Psoas muscle (tissue), 8 donors: Measurements from ENCODE around the gene BLVRA. TPM values are rescaled to one million over a fixed set of nuclear protein-coding genes. Genes with fewer than 3 reads are reported as not detected.

Source experiments
- ATAC-seq, 4 donors: fragments of 200-7000 bp; cut with Tn5 transposase; one replicate each; pipeline ENCODE4 v1.9.1; 2020; ENCODE audit warnings: moderate library complexity in 3 of 4, mild to moderate bottlenecking in 2 of 4
- DNase-seq, 2 donors: peaks; one replicate each; pipeline ENCODE4 v3.0.0-alpha.2; 2020
- H3K27ac ChIP-seq: fragments of 200-600 bp; one replicate; pipeline ENCODE4 v1.8.0; 2022
- H3K27me3 ChIP-seq, 3 donors: fragments of 200-600 bp in 1 of 3; one replicate each; pipeline versions ENCODE4 v1.6.1 to v1.8.0; 2013 to 2022; ENCODE audit warnings: low read length in 2 of 3, mild to moderate bottlenecking in 2 of 3, moderate library complexity in 1 of 3; ENCODE audit not compliant: insufficient read depth in 3 of 3
- H3K36me3 ChIP-seq, 2 donors: fragments of 200-600 bp in 1 of 2; one replicate each; pipeline versions ENCODE4 v1.6.1 to v1.8.0; 2013 to 2022; ENCODE audit warnings: low read depth in 1 of 2, mild to moderate bottlenecking in 1 of 2, moderate library complexity in 1 of 2; ENCODE audit not compliant: insufficient read depth in 1 of 2
- H3K4me1 ChIP-seq: fragments of 200-600 bp; one replicate; pipeline ENCODE4 v1.8.0; 2022
- H3K4me3 ChIP-seq: fragments of 200-600 bp; one replicate; pipeline ENCODE4 v1.8.0; 2022; ENCODE audit warnings: mild to moderate bottlenecking
- H3K9me3 ChIP-seq: fragments of 200-600 bp; one replicate; pipeline ENCODE4 v1.8.0; 2022
- WGBS, 3 donors: extraction: QIAGEN DNeasy Blood & Tissue Kit; methylation state at CpG; one replicate each; pipeline versions ENCODE4 v1.1.6 to v1.1.7; 2013; 5-methylcytosine and 5-hydroxymethylcytosine counted together
- intact Hi-C, 2 donors: fragments of 100-400 bp; cut with DNase I; formaldehyde crosslinking; loops; one replicate each; pipeline versions ENCODE4 v1.11.0 to v1.14.2; 2022
- polyA plus RNA-seq, 3 donors: library from polyadenylated mRNA; stranded (reverse); fragments of 200-250 nt; gene quantifications; one replicate each; pipeline ENCODE4 v1.2.3, GENCODE V29; 2013
- total RNA-seq, 4 donors: library from RNA; stranded (reverse); fragmentation: NEBNext Ultra II Directional in 2 of 4; extraction: Animal tissue kit (Norgen Biotek cat#: 25700) in 2 of 4; gene quantifications; one replicate each; pipeline versions ENCODE4 v1.2.1 to v1.2.4, GENCODE V29; 2021 to 2023
- TF ChIP-seq, protein P1 (sequence below): fragments of 200-600 bp; IDR thresholded peaks from one replicate; pipeline ENCODE4 v1.8.0; 2022; ENCODE audit warnings: antibody characterized with exemption
- donor health status: healthy with polysubstance abuse.
- donor health status: DM: no; HTN: no; CAD: no; lungs with moderate emphysema.
- donor health status: Bipolar disorder and iron deficiency.
- donor health status: healthy.
- donor health status: DM: yes; HTN: yes; CAD: no.
- donor health status: DM: no; HTN: no; CAD: no.
- donor health status: DM: no; HTN: no; CAD: no.
- donor health status: DM: yes; HTN: yes; CAD: no.

Gene BLVRA
- total and polyA plus RNA-seq, 7 donors: 35.8 to 52.9 (median 41.9) TPM

GRCh38 chr7:43757073-43757720 lies 1.3 kb upstream of the BLVRA start:
- ATAC-seq: no peak
- TF ChIP-seq, protein P1, sequence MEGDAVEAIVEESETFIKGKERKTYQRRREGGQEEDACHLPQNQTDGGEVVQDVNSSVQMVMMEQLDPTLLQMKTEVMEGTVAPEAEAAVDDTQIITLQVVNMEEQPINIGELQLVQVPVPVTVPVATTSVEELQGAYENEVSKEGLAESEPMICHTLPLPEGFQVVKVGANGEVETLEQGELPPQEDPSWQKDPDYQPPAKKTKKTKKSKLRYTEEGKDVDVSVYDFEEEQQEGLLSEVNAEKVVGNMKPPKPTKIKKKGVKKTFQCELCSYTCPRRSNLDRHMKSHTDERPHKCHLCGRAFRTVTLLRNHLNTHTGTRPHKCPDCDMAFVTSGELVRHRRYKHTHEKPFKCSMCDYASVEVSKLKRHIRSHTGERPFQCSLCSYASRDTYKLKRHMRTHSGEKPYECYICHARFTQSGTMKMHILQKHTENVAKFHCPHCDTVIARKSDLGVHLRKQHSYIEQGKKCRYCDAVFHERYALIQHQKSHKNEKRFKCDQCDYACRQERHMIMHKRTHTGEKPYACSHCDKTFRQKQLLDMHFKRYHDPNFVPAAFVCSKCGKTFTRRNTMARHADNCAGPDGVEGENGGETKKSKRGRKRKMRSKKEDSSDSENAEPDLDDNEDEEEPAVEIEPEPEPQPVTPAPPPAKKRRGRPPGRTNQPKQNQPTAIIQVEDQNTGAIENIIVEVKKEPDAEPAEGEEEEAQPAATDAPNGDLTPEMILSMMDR: no peak
- Histone ChIP-seq H3K27ac (no peak overlapping the region), H3K27me3 (no peaks in the 10 kb centered on the region), H3K36me3 (no peaks in the 10 kb centered on the region), H3K9me3 (no peaks in the 10 kb centered on the region), H3K4me1 (peaks cover 8% of the 10 kb centered on the region), H3K4me3 (peak overlapping the region; percentile 66)
- intact Hi-C loops: loop anchor here in 1 of 2 donors (10.0 kb wide), 1 partner anchor 78 kb away; no protein-coding TSS in a partner anchor
- DNase-seq: no peak
- 88 to 90% (median 89%) methylated on average over 2 of the region's 2 CpGs for WGBS, 3 donors

- peak overlapping the region; percentile 66 for H3K4me3 ChIP-seq
- peak overlapping the region; percentile 74 for H3K27ac ChIP-seq
- intact Hi-C loops: loop anchor here in 1 of 2 donors (10.0 kb wide), 1 partner anchor 76 kb away; no protein-coding TSS in a partner anchor
- peak; percentile 42 to 58 for DNase-seq
- no peaks in the 10 kb centered on the region for H3K9me3 ChIP-seq
- peak; percentile 80 to 83 (median 80) for ATAC-seq
- H3K4me1 ChIP-seq: peaks cover 10% of the 10 kb centered on the region
- no peaks in the 10 kb centered on the region for H3K27me3 ChIP-seq
- no peaks in the 10 kb centered on the region for H3K36me3 ChIP-seq
- TF ChIP-seq, protein P1: no peak
- 3 to 5% (median 4%) methylated on average over 44 to 56 of the region's 56 CpGs for WGBS, 3 donors
These were observed 573 bp downstream of the BLVRA start for GRCh38 chr7:43758822-43759683.

GRCh38 chr7:43760861-43761260 lies 2.4 kb downstream of the BLVRA start:
- TF ChIP-seq, protein P1: no peak
- no peaks in the 10 kb centered on the region for H3K9me3 ChIP-seq
- intact Hi-C loops: no loop called here

DNA sequence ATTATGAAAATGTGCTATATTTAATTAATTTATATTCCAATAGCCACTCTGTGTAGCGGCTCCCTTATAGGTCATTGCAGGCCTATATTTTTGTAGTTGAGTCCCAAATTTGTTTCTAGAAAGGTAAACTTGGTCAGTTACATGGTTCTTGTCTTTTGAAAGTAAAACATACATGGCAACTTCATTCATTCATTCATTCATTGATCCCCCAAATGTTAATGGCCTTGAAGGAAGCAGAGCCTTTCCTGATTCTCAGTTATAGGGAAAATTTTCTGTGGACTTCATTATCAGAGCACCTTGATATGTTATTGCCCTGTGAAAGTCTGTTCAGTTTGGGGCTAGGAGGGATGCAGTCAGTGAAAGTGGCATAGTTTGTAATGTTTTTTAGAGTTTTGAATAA lies 2.9 kb downstream of the BLVRA start:
- no peaks in the 10 kb centered on the region for H3K36me3 ChIP-seq
- intact Hi-C loops: no loop called here
- no peak overlapping the region for H3K27ac ChIP-seq
- H3K27me3 ChIP-seq: no peaks in the 10 kb centered on the region
- no peak for DNase-seq
- WGBS, 3 donors: 96 to 100% (median 100%) methylated on average over 1 of the region's 1 CpG
- H3K9me3 ChIP-seq: no peaks in the 10 kb centered on the region
- H3K4me3 ChIP-seq: no peak overlapping the region
- ATAC-seq: no peak
- peaks cover 20% of the 10 kb centered on the region for H3K4me1 ChIP-seq
- TF ChIP-seq, protein P1: no peak

More at GRCh38 chr7:43760861-43761260, 2.4 kb downstream of the BLVRA start:
- no peaks in the 10 kb centered on the region for H3K27me3 ChIP-seq
- DNase-seq (no peak), ATAC-seq (no peak)
- no peak overlapping the region for H3K27ac ChIP-seq
- H3K36me3 ChIP-seq: no peaks in the 10 kb centered on the region
- WGBS, 3 donors: 92 to 100% (median 95%) methylated on average over 5 of the region's 5 CpGs
- H3K4me1 ChIP-seq: peaks cover 20% of the 10 kb centered on the region
- H3K4me3 ChIP-seq: no peak overlapping the region
